ENCODE measurements around the gene RAD51B. TPM values are rescaled to one million over a fixed set of nuclear protein-coding genes. Genes with fewer than 3 reads are reported as not detected.

Gene RAD51B
- total RNA-seq, 1 experiment from 2014 or later, result 29.9 TPM

GRCh38 chr14:68651075-68651474, 831.5 kb downstream of the RAD51B start:
- POLR2A ChIA-PET (ENCODE audit: unreplicated experiment), result no interaction called here
- no peaks in the 10 kb centered on the region for H4K20me1 ChIP-seq (ENCODE audit: insufficient read depth)
- no peaks in the 10 kb centered on the region for H3K36me3 ChIP-seq (ENCODE audit: low read depth)
- H3K79me2 ChIP-seq (ENCODE audit: low read depth), result no peaks in the 10 kb centered on the region
- no peak overlapping the region for H2AFZ ChIP-seq
- H3F3A ChIP-seq (ENCODE audit: insufficient read depth, low read depth), result peaks cover 9% of the 10 kb centered on the region; the same call in 1 of the 2 replicates
- no peak overlapping the region for H3K4me2 ChIP-seq
- no peak overlapping the region for H3K4me3 ChIP-seq
- TF ChIP-seq CTCF (conservative IDR thresholded peaks at IDR 0.05), result no peak
- no peak for TF ChIP-seq EZH2 (IDR thresholded peaks at IDR 0.05; ENCODE audit: low read depth)
- no TSS peak for BruUV-seq (replicated peaks)
- no peak for DNase-seq
- intact Hi-C loops (cut with micrococcal nuclease; ENCODE audit: unreplicated experiment), result no loop called here
- peaks cover 41% of the 10 kb centered on the region for H3K4me1 ChIP-seq (replicated peaks; ENCODE audit: insufficient read depth)
- H3K27ac ChIP-seq, result no peak overlapping the region
- no peaks in the 10 kb centered on the region for H3K27me3 ChIP-seq (ENCODE audit: insufficient read depth, low read depth)
- 0 out of 2 replicates have a peak, but pooled peaks cover 7% of the 10 kb centered on the region for H3K9me3 ChIP-seq (ENCODE audit: insufficient read depth, low read depth)
- no peaks in the 10 kb centered on the region for H3K9me2 ChIP-seq (ENCODE audit: insufficient read depth)
- CTCF ChIA-PET, result interaction anchor here (0.6 kb wide), 1 partner anchor 314 kb away, joined by 3 read pairs; no protein-coding TSS in a partner anchor

GRCh38 chr14:68651652-68652432, 832.3 kb downstream of the RAD51B start:
- Histone ChIP-seq H3K9me3 (ENCODE audit: insufficient read depth, low read depth) (0 out of 2 replicates have a peak, but pooled peaks cover 7% of the 10 kb centered on the region), H4K20me1 (ENCODE audit: insufficient read depth) (no peaks in the 10 kb centered on the region), H3K79me2 (ENCODE audit: low read depth) (no peaks in the 10 kb centered on the region), H3K4me1 (replicated peaks; ENCODE audit: insufficient read depth) (peaks cover 45% of the 10 kb centered on the region), H2AFZ (no peak overlapping the region), H3K4me2 (no peak overlapping the region), H3F3A (ENCODE audit: insufficient read depth, low read depth) (peaks cover 9% of the 10 kb centered on the region; the same call in 1 of the 2 replicates), H3K36me3 (ENCODE audit: low read depth) (no peaks in the 10 kb centered on the region), H3K27ac (no peak overlapping the region), H3K9me2 (ENCODE audit: insufficient read depth) (no peaks in the 10 kb centered on the region), H3K4me3 (no peak overlapping the region), H3K27me3 (ENCODE audit: insufficient read depth, low read depth) (no peaks in the 10 kb centered on the region)
- intact Hi-C loops (cut with micrococcal nuclease; ENCODE audit: unreplicated experiment), result no loop called here
- ChIA-PET CTCF (no interaction called here), POLR2A (ENCODE audit: unreplicated experiment) (no interaction called here)
- DNase-seq, result no peak
- no TSS peak for BruUV-seq (replicated peaks)
- TF ChIP-seq EZH2 (IDR thresholded peaks at IDR 0.05; ENCODE audit: low read depth), result no peak
- TF ChIP-seq CTCF (conservative IDR thresholded peaks at IDR 0.05), result no peak

GRCh38 chr14:68652433-68652690, 832.8 kb downstream of the RAD51B start:
- no peak overlapping the region for H3K4me3 ChIP-seq
- H2AFZ ChIP-seq, result no peak overlapping the region
- no TSS peak for BruUV-seq (replicated peaks)
- DNase-seq, result no peak
- no peaks in the 10 kb centered on the region for H4K20me1 ChIP-seq (ENCODE audit: insufficient read depth)
- peaks cover 9% of the 10 kb centered on the region; the same call in 1 of the 2 replicates for H3F3A ChIP-seq (ENCODE audit: insufficient read depth, low read depth)
- intact Hi-C loops (cut with micrococcal nuclease; ENCODE audit: unreplicated experiment), result no loop called here
- H3K27ac ChIP-seq, result no peak overlapping the region
- H3K36me3 ChIP-seq (ENCODE audit: low read depth), result no peaks in the 10 kb centered on the region
- H3K79me2 ChIP-seq (ENCODE audit: low read depth), result no peaks in the 10 kb centered on the region
- TF ChIP-seq EZH2 (IDR thresholded peaks at IDR 0.05; ENCODE audit: low read depth) (no peak), CTCF (conservative IDR thresholded peaks at IDR 0.05) (no peak)
- CTCF ChIA-PET, result no interaction called here
- no peaks in the 10 kb centered on the region for H3K9me2 ChIP-seq (ENCODE audit: insufficient read depth)
- H3K4me2 ChIP-seq, result no peak overlapping the region
- H3K4me1 ChIP-seq (replicated peaks; ENCODE audit: insufficient read depth), result peaks cover 45% of the 10 kb centered on the region
- POLR2A ChIA-PET (ENCODE audit: unreplicated experiment), result no interaction called here
- H3K27me3 ChIP-seq (ENCODE audit: insufficient read depth, low read depth), result no peaks in the 10 kb centered on the region
- H3K9me3 ChIP-seq (ENCODE audit: insufficient read depth, low read depth), result 0 out of 2 replicates have a peak, but pooled peaks cover 3% of the 10 kb centered on the region
